Measurements from ENCODE around the gene COL1A1.

COL1A1 gene

DNA sequence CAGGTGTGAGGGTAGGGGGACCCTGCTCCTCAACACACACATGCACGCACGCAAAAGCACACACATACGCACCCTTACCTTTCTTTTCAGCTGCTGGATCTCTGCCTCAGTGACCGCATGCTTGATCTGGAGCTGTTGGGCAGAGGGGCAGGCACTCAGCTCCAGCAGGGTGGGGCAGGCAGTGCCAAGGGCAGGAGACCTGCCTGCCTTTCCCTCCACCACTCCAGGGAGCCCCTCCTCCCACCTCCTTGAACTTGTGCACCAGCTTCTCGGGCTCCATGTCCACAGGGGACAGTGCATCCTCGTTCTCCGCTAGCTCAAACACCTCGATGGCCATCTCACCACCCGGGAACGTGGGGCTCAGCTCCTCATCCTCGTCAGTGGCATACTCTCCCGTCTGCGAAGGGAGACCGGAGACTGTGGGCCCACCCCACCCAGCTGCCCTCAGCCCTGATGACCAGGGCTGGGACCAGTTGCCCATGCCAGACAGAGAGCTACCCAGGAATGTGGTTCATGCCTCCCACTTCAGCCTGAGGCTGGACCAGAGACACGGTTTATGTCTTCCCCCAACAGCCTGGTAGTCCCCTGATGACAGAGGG lies 62.1 kb downstream of the COL1A1 start:
- no peak for DNase-seq

DNA sequence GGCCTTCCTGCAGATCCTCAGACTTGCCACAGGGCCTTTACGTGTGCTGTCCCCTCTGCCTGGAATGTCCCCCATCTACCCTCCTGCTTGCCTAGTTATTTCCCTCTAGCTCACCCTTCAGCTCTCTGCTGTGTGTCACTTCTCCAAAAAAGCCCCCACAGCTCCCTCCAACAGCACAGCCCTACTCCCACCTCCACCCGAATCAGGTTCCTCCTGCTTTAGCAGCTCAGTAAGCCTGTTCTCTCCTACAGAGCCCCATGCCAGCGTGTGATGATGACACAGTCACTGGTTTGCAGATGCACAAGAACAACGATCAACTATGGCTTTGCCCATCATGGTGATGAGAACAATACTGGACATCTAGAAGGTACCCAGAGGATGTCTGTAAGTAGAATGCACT lies 64.4 kb downstream of the COL1A1 start:
- no peak for DNase-seq

DNA sequence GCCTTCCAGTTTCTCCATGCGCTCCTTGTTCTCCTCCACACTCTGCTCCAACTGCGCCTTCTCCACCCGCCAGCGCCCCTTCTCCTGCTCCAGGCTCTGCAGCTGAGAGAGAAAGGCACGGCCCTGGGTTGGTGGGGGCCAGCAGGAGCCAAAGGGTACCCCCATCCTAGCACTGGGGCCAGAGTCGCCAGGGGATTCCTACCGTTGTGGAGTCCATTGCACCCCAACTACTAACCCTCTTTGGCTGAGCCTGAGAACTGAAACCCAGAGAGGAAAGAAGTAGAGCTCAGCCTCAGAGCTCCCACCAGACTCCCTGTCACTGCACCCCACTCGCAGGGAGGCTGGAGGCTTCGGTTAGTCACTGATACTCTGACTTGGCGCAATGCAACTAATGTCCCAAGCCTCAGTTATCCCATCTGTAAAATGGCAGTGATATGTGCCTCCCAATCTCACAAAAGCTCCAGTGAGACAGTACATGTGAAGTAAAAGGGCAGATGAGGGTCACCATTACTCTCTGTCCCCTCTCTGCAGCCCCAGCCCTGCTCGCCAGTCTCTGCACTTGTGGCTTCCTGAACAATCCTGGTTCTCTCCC lies 65.2 kb downstream of the COL1A1 start:
- no peak for DNase-seq

DNA sequence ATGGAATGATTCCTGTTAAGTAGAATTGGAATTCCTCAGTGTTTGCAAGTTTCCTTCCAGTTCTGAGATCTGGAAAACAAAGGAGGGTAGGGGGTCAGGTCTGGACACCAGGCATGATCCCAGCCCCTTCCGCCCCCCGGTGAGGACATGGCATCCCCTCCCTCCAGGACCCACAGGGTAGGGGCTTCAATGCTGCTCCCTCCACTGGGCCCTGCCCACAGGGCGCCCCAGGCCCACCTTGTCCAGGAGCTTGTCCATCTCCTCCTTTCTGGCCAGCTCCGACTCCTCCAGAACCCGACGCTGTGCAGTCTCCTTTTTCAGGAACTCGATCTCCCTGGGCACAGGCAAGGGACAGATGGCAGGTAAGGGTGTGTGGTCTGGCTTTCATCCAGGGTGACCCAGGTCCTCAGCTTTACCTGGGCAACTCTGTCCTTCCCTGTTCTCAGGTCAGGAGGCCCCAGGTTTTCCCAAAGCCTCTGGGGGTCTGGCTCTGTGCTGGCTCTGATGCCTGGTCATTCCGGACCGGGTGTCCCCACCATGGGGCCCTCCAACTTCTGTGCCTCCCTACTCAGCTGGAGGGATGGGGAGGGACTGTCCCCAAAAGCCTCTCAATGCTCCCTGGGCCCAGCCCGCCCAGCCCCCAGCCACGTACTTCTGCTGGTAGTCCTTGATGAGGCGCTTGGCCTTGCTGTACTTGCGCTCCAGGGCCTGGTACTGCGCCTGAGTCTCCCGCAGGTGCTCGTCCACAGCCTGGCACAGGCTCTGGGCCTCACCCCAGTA lies 65.9 kb downstream of the COL1A1 start:
- DNase-seq, result no peak

DNA sequence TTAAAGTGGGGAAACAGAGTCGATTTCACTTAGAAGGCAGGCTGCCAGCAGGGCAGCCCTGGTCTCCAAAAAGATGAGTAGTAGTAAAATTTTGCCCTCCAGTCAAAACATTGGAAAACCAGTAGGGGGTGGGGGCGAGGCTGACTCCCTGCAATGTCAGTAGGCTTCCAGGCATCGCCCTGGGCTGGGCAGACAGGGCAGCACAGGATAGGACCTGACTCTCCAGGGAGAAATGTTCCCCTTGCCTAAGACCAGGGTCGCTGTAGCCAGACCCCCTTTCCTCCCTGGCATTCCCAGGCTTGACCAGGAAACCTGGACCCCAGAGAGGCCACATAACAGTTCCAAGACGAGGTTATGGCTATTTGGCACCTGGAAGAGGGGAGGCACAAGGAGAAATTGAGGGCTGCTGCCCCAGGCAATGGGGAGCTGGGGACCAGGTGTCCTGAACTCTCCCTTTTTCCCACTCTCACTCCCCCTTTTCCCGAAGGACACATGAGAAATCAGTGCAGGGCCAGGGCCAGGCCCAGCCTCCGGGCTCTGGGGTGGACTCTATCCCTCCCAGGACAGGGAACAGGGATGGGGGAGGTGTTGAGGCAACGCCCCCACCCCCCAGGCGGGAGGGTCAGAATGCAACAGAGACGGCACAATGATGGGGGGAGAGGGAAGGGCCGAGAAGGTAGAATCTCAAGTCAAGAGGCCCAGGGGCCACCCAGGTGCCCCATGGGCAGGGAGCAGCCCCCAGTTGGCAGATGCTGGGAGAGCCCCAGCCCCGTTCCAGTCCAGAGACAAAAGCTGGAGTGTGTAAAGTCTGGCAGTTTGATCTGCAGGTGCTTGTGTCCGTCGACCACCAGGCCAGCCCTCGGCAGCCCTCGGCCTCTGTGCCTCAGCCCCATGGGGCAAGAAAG lies 67.0 kb downstream of the COL1A1 start:
- no peak for DNase-seq

DNA sequence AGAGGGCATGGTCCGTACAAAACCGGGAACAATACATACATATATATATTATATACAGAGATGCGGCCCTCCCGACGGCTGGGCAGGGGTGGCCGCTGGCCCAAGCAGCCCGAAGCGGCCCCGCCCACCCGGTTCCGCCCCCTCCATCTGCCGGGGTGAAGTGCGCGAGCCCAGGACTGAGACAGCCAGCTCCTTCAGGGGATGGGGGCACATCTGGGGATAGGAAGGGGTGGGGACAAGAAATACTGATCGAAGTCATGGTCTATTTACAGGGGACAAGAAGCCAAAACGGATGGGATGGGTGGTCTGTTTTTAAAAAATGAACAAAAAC lies 67.7 kb downstream of the COL1A1 start:
- no peak for DNase-seq

Data from GOT3 (cell line).